GM13977 (cell line): ENCODE measurements around the gene COL17A1.

Experiments used
- DNase-seq: peaks from one replicate; pipeline ENCODE4 v3.0.0; 2012; ENCODE audit warnings: low spot score
- CTCF ChIP-seq: IDR thresholded peaks from 2 replicates; pipeline ENCODE4 v1.5.1; 2012; ENCODE audit warnings: mild to moderate bottlenecking, control low read depth; ENCODE audit not compliant: insufficient read depth; ENCODE audit errors: extremely low read depth, missing control alignments
- in situ Hi-C: fragments of 300-500 bp; cut with MboI; formaldehyde crosslinking; loops from one replicate; pipeline ENCODE4 v1.12.0; 2022; ENCODE audit warnings: low sequenced_read_pairs, low pct_unique_long_range_greater_than_20kb, mixed read lengths, inconsistent platforms; ENCODE audit not compliant: unreplicated experiment

The COL17A1 gene

GRCh38 chr10:104076743-104077160 lies 8.9 kb downstream of the COL17A1 start:
- in situ Hi-C loops: no loop called here
- no peak for TF ChIP-seq CTCF
- no peak for DNase-seq

- in situ Hi-C loops: no loop called here
- TF ChIP-seq CTCF: no peak
- no peak for DNase-seq
Observed at GRCh38 chr10:104074505-104074904, 11.2 kb downstream of the COL17A1 start.

GRCh38 chr10:104072786-104073185 lies 12.9 kb downstream of the COL17A1 start:
- in situ Hi-C loops: no loop called here
- no peak for DNase-seq
- TF ChIP-seq CTCF: no peak

GRCh38 chr10:104069613-104070012 lies 16.1 kb downstream of the COL17A1 start:
- no peak for DNase-seq
- in situ Hi-C loops: no loop called here
- TF ChIP-seq CTCF: no peak

- no peak for TF ChIP-seq CTCF
- in situ Hi-C loops: no loop called here
- DNase-seq: no peak
Observed at GRCh38 chr10:104067525-104067924, 18.2 kb downstream of the COL17A1 start.

- TF ChIP-seq CTCF: no peak
- no peak for DNase-seq
- in situ Hi-C loops: no loop called here
Observed at GRCh38 chr10:104066945-104067344, 18.7 kb downstream of the COL17A1 start.

- in situ Hi-C loops: no loop called here
- TF ChIP-seq CTCF: no peak
- DNase-seq: no peak
Observed at GRCh38 chr10:104065748-104066147, 19.9 kb downstream of the COL17A1 start.
